Omental fat pad (tissue), 4 donors: Measurements from ENCODE around the gene ENTREP1. TPM values are rescaled to one million over a fixed set of nuclear protein-coding genes. Genes with fewer than 3 reads are reported as not detected.
"Not testable (repeated sequence)": the region's sequence is repeated elsewhere in the genome, so short reads cannot be mapped to it uniquely, and the experiment has no call there.

Experiments used
- ATAC-seq: fragments of 150-250 bp; one replicate; pipeline ENCODE4 v1.9.1; 2016; ENCODE audit warnings: mild to moderate bottlenecking, moderate library complexity; ENCODE audit not compliant: low FRiP score
- DNase-seq: peaks from one replicate; pipeline ENCODE4 v3.0.0-alpha.2; 2019; ENCODE audit warnings: low spot score
- CTCF ChIP-seq, 3 donors: fragments of 450-650 bp; IDR thresholded peaks; one replicate each; pipeline ENCODE4 v1.5.1; 2016 to 2017; ENCODE audit warnings: antibody characterized with exemption in 3 of 3, mild to moderate bottlenecking in 3 of 3, moderate library complexity in 2 of 3
- total RNA-seq, 4 donors: library from RNA; depleted of rRNA; stranded (reverse); fragments of >200 nt; gene quantifications; one replicate each; pipeline ENCODE4 v1.1.0, GENCODE V29; 2016

Gene ENTREP1
- total RNA-seq, 4 donors from 2014 or later, result 1.9 to 8.0 (median 2.6) TPM

DNA sequence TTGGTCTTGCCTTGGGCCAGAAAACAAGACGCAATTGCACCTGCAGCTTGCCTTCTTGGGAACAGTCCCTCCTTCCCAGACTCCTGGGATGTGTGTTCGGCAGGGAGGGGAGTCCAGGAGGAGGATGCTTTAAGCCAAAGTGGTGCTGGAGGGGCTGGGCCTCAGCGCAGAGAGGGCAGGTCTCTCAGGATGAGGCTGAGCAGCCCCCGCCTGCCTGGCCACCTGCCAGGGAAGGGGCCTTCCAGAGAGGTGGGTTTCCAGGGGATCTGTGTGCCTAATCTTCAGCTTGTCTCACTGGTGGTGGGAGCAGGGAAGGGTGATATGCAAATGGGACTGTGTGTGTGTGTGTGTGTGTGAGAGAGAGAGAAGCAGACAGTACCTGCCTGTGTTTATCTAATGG, 105.2 kb downstream of the ENTREP1 start:
- DNase-seq, result no peak
- TF ChIP-seq CTCF (IDR thresholded peaks at IDR 0.05), result no peak
- ATAC-seq, result no peak

DNA sequence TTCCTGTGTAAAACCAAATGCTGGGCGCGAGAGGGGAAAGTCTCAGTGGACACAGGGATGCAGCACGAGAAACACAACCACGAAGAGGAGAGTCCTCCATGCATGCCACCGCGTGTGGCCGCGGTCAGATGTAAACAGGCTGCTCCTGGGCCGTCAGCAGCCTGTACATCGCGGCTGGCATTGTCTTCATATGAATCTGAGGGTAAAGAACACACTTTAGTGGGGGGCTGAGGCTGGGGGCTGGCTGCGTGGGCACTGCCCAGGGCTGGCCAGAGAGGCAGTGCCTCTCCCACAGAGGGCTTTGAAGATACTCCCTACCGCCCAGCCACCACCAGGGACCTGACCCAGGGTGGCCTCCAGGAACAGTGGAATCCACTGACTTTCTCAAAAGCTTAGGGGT, 106.2 kb downstream of the ENTREP1 start:
- DNase-seq (no peak), ATAC-seq (no peak)
- no peak for TF ChIP-seq CTCF (IDR thresholded peaks at IDR 0.05)

DNA sequence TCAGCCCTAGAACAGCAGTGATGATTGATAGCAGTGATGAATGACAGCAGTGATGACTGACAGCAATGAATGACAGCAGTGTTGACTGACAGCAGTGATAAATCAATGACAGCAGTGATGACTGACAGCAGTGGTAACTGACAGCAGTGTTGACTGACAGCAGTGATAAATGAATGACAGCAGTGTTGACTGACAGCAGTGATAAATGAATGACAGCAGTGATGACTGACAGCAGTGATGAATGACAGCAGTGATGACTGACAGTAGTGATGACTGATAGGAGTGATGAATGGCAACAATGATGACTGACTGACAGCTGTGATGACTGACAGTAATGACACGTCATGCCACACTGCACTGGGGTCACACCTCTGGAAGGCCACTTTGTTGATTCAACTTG, 106.8 kb downstream of the ENTREP1 start:
- ATAC-seq (no peak), DNase-seq (no peak)
- no peak for TF ChIP-seq CTCF (IDR thresholded peaks at IDR 0.05)

GRCh38 chr9:69432623-69433022, 107.6 kb downstream of the ENTREP1 start:
- ATAC-seq (no peak), DNase-seq (no peak)
- TF ChIP-seq CTCF (IDR thresholded peaks at IDR 0.05), result no peak

GRCh38 chr9:69433392-69433791, 108.4 kb downstream of the ENTREP1 start:
- ATAC-seq (no peak), DNase-seq (no peak)
- no peak for TF ChIP-seq CTCF (IDR thresholded peaks at IDR 0.05)

GRCh38 chr9:69433968-69434367, 109.0 kb downstream of the ENTREP1 start:
- no peak for TF ChIP-seq CTCF (IDR thresholded peaks at IDR 0.05)
- no peak for DNase-seq
- no peak for ATAC-seq

DNA sequence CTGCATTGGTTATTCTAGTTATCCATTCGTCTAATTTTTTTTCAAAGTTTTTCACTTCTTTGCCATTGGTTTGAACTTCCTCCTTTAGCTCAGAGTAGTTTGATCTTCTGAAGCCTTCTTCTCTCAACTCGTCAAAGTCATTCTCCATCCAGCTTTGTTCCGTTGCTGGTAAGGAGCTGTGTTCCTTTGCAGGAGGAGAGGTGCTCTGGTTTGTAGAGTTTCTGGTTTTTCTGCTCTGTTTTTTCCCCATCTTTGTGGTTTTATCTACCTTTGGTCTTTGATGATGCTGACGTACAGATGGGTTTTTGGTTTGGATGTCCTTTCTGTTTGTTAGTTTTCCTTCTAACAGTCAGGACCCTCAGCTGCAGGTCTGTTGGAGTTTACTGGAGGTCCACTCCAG, 114.6 kb downstream of the ENTREP1 start:
- not testable (repeated sequence) for ATAC-seq, DNase-seq

GRCh38 chr9:69440254-69440955, 115.4 kb downstream of the ENTREP1 start:
- ATAC-seq, DNase-seq: not testable (repeated sequence)

Other genes starting within 250 kb of the ENTREP1 start
- 100 to 1,000 TPM; 114 to 221 (median 156) TPM for gene TJP2, start 150.9 kb upstream of the ENTREP1 start, total RNA-seq